Small intestine (tissue), 7 donors: ENCODE data around the gene SUPT3H. TPM values are rescaled to one million over a fixed set of nuclear protein-coding genes. Genes with fewer than 3 reads are reported as not detected.

Source experiments
- DNase-seq, 2 donors: peaks; one replicate each; pipeline versions ENCODE4 v3.0.0 to v3.0.0-alpha.2; 2013
- FAIRE-seq: peaks from 2 replicates; lab custom pipeline; 2012; peaks lifted over from hg19 to GRCh38; lab: Jason Lieb, UNC
- H3K27ac ChIP-seq, 3 donors: one replicate each; pipeline ENCODE4 v1.5.1; 2013; ENCODE audit warnings: low read length in 2 of 3, mild to moderate bottlenecking in 2 of 3, control low read depth in 1 of 3, inconsistent platforms in 1 of 3, low read depth in 1 of 3, moderate library complexity in 1 of 3
- H3K27me3 ChIP-seq, 3 donors: one replicate each; pipeline ENCODE4 v1.6.1; 2013; ENCODE audit warnings: low read length in 3 of 3, inconsistent platforms in 1 of 3; ENCODE audit not compliant: control insufficient read depth in 3 of 3, insufficient read depth in 3 of 3
- H3K36me3 ChIP-seq, 3 donors: one replicate each; pipeline ENCODE4 v1.6.1; 2013; ENCODE audit warnings: low read length in 3 of 3, inconsistent platforms in 1 of 3, low read depth in 1 of 3, mild to moderate bottlenecking in 1 of 3, moderate library complexity in 1 of 3; ENCODE audit not compliant: control insufficient read depth in 3 of 3, insufficient read depth in 2 of 3
- H3K4me1 ChIP-seq, 3 donors: one replicate each; pipeline ENCODE4 v1.6.1; 2013; ENCODE audit warnings: low read length in 2 of 3, inconsistent platforms in 1 of 3, low read depth in 1 of 3, mild to moderate bottlenecking in 1 of 3, moderate library complexity in 1 of 3; ENCODE audit not compliant: control insufficient read depth in 3 of 3, insufficient read depth in 2 of 3
- H3K4me3 ChIP-seq, 3 donors: one replicate each; pipeline ENCODE4 v1.5.1; 2013; ENCODE audit warnings: low read length in 3 of 3, control low read depth in 1 of 3, inconsistent platforms in 1 of 3, low read depth in 1 of 3, mild to moderate bottlenecking in 1 of 3, moderate library complexity in 1 of 3
- H3K9me3 ChIP-seq, 2 donors: one replicate each; pipeline ENCODE4 v1.6.1; 2013; ENCODE audit warnings: low read depth in 1 of 2, low read length in 1 of 2; ENCODE audit not compliant: control insufficient read depth in 2 of 2, insufficient read depth in 1 of 2
- WGBS, 3 donors: extraction: QIAGEN DNeasy Blood & Tissue Kit; methylation state at CpG; one replicate each; pipeline ENCODE4 v1.1.7; 2013; 5-methylcytosine and 5-hydroxymethylcytosine counted together
- polyA plus RNA-seq, 4 donors: library from polyadenylated mRNA; stranded (reverse) in 3 of 4; unstranded in 1 of 4; fragments of 200-250 nt in 3 of 4; fragments of 120-200 nt in 1 of 4; gene quantifications; one replicate each; pipeline versions ENCODE4 v1.2.1 to v1.2.3, GENCODE V29; 2013
- donor health status: healthy with polysubstance abuse.
- donor health status: control.
- donor health status: control.
- donor health status: Bipolar disorder and iron deficiency.
- donor health status: healthy.

The SUPT3H gene
- polyA plus RNA-seq, 4 donors = 2.0 to 13.8 (median 7.0) TPM

DNA sequence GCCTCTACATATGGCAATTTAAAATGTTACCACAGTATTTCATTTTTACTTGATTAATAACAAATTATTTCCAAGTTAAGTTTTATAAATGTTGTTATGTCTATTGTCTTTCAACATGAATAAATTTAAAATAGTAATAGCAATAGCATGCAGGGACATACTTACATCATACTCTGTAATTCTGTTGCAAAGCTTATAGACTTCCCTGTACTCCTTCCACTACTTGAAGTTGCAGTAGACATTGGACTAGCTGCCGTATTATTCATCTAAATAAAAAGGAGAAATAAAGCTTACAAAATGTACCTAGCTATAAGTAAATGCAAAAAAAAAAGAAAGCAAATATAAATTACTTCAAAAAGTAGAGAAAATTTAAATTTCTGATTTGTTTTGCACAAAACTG is 12.7 kb downstream of the SUPT3H start:
- H3K27me3 ChIP-seq = no peaks in the 10 kb centered on the region
- DNase-seq (no peak), FAIRE-seq (no peak)
- no peak overlapping the region for H3K4me3 ChIP-seq
- peaks cover 0 to 3% (median 2%) of the 10 kb centered on the region in 3 donors for H3K36me3 ChIP-seq
- no peaks in the 10 kb centered on the region for H3K9me3 ChIP-seq
- no peak overlapping the region for H3K27ac ChIP-seq
- no peaks in the 10 kb centered on the region for H3K4me1 ChIP-seq
- 91 to 98% (median 92%) methylated on average over 1 of the region's 1 CpG for WGBS, 3 donors

DNA sequence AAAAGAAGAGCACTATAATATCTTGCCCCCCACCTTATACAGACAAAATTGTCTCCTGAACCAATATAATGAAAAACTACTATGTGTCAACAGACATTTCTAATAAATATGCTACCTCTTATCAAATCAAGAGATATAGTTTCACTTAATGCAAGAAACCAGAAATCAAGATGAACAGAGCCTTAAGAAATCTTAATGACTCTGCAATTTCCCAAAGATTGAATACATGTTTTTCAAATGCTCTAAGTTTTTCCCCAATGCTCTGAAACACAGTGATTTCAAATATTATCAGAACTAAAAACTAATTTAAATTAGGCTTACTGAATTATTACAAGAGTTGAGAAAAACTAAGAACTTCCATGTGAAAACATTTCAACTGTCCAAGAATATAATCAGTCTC is 13.3 kb downstream of the SUPT3H start:
- Histone ChIP-seq H3K27me3 (no peaks in the 10 kb centered on the region), H3K36me3 (peaks cover 0 to 5% (median 2%) of the 10 kb centered on the region in 3 donors), H3K27ac (no peak overlapping the region), H3K4me3 (no peak overlapping the region), H3K4me1 (no peaks in the 10 kb centered on the region), H3K9me3 (no peaks in the 10 kb centered on the region)
- FAIRE-seq (peak; percentile 86), DNase-seq (no peak)

DNA sequence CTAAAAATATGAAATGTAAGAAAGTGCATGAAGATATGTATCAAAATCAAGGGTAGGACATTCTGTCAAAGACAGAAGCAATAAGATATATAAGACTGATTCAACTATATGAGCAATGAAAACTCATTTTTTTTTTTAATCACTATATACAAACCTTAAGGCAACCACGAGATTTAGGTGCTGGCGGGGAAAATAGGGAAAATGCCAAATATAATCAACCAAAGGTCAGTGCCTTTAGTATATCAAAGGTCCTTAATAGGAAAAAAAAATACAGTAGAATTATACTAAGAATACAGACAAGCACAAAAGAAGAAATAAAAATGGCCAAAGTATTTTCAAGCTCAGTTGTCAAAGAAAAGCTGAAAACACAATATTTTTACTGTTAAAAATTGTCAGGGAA is 24.1 kb downstream of the SUPT3H start:
- H3K36me3 ChIP-seq = peaks cover 0 to 4% (median 0%) of the 10 kb centered on the region in 3 donors
- H3K9me3 ChIP-seq = no peaks in the 10 kb centered on the region
- H3K27ac ChIP-seq = no peak overlapping the region
- H3K27me3 ChIP-seq = no peaks in the 10 kb centered on the region
- WGBS, 3 donors = 40 to 73% (median 47%) methylated on average over 2 of the region's 2 CpGs
- H3K4me3 ChIP-seq = no peak overlapping the region
- DNase-seq (no peak), FAIRE-seq (no peak)
- no peaks in the 10 kb centered on the region for H3K4me1 ChIP-seq

DNA sequence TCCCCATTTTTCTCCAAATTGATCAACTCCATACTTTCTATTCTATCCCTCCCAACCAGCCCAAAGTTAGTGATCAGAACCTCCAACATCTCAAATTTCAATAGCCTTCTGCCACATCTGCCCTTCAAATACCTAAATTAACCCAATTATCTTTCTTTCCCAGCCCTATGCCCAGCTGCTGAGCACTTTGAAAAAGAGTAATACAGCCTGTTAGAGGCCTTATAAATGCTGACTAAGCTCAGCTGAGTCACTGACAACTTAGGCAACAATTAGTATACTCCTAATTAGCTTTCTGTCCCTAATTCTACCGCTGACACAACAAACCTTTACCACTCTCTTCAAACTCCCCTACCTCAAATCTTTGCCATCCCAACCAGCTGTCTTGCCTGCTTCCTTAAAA is 26.1 kb downstream of the SUPT3H start:
- no peak overlapping the region for H3K27ac ChIP-seq
- H3K4me3 ChIP-seq = no peak overlapping the region
- no peaks in the 10 kb centered on the region for H3K4me1 ChIP-seq
- DNase-seq (no peak), FAIRE-seq (no peak)
- H3K9me3 ChIP-seq = no peaks in the 10 kb centered on the region
- WGBS, 3 donors = 79 to 91% (median 83%) methylated on average over 1 of the region's 1 CpG
- H3K27me3 ChIP-seq = no peaks in the 10 kb centered on the region
- peaks cover 0 to 4% (median 0%) of the 10 kb centered on the region in 3 donors for H3K36me3 ChIP-seq

DNA sequence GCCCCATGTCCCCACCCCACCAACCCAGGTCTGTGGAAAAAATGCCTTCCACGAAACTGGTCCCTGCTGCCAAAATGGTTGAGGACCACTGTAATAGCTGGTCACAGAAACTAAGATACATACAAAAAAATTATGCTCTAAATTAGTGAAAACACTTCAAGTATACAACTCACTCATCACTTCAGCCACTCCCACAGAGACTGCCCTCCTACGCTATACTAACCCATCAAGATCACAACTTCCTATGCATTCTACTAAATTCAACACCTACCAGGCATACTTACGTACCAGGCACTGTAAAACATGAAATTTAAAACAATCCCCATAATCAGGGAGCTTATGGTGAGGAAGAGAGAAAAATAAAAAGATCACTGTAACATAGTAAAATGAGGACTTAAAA is 26.7 kb downstream of the SUPT3H start:
- H3K4me3 ChIP-seq = no peak overlapping the region
- FAIRE-seq = no peak
- peaks cover 0 to 7% (median 0%) of the 10 kb centered on the region in 3 donors for H3K36me3 ChIP-seq
- no peaks in the 10 kb centered on the region for H3K4me1 ChIP-seq
- no peak overlapping the region for H3K27ac ChIP-seq
- no peak for DNase-seq
- 96 to 98% (median 97%) methylated on average over 3 of the region's 3 CpGs for WGBS, 3 donors
- H3K9me3 ChIP-seq = no peaks in the 10 kb centered on the region
- no peaks in the 10 kb centered on the region for H3K27me3 ChIP-seq

DNA sequence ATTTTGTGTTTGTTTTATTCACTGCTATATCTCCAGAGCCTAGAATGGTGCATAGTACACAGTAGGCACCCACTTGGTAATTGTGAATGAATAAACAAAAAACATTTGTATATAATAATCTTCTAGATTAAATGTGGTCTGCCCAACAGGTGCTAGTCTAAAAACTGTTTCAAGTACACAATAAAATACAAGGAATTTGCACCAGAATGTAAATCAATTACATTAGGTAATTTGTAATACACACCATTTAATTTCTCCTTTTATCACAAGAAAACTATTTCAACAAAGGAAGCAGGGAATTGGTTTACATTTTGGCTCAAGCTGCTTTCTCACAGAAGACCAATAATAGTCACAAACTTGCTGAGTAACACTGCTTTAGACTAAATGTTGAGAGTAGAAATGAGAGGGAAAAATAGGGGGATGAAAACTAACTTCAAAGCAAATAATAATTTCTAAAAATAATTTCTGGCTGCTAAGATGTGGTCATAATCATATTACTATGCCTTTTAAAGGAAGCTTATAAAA is 27.5 kb downstream of the SUPT3H start:
- FAIRE-seq (no peak), DNase-seq (no peak)
- Histone ChIP-seq H3K4me1 (no peaks in the 10 kb centered on the region), H3K4me3 (no peak overlapping the region), H3K36me3 (peaks cover 0 to 7% (median 0%) of the 10 kb centered on the region in 3 donors), H3K9me3 (no peaks in the 10 kb centered on the region), H3K27ac (no peak overlapping the region), H3K27me3 (no peaks in the 10 kb centered on the region)

DNA sequence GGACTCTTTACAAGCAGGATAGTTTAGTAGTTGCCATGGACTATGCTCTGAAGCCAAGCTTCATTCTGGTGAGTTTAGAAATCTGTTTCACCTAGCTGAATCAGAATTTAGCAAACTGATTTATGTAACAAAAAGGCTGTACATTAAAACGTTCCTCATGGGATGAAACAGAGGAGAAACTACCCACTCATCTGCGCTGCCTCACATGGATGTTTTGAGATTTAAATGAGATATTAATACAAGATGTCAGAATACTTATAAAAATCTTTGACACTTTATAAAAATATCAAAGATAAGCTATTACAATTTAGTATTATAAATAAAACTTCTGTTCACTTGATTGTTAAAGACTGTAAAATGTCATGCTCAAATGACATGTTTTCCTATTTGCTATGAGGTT is 32.8 kb downstream of the SUPT3H start:
- peaks cover 0 to 3% (median 0%) of the 10 kb centered on the region in 3 donors for H3K36me3 ChIP-seq
- H3K27me3 ChIP-seq = no peaks in the 10 kb centered on the region
- no peak for FAIRE-seq
- H3K4me1 ChIP-seq = no peaks in the 10 kb centered on the region
- DNase-seq = no peak
- WGBS, 3 donors = 80 to 83% (median 82%) methylated on average over 2 of the region's 2 CpGs
- H3K9me3 ChIP-seq = no peaks in the 10 kb centered on the region
- no peak overlapping the region for H3K27ac ChIP-seq
- H3K4me3 ChIP-seq = no peak overlapping the region

DNA sequence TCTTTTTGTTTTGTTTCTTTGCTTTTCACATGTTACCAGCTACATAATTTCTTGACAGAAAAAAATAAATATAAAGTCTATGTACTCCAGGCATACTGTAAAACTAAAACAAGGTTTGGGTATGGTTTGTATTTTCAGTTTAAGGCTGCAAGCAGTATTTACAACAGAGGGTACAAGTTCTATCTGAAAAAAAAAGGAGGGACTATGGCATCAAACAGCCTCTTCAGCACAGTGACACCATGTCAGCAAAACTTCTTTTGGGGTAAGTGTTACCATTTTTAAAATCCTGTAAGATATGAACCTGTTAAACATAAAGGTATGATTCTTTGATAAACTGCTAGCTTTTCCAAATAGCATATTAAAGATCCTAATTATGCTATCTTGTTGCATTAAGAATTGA is 49.2 kb downstream of the SUPT3H start:
- no peak overlapping the region for H3K27ac ChIP-seq
- H3K4me3 ChIP-seq = no peak overlapping the region
- DNase-seq (no peak), FAIRE-seq (no peak)
- no peaks in the 10 kb centered on the region for H3K4me1 ChIP-seq
- no peaks in the 10 kb centered on the region for H3K9me3 ChIP-seq
- no peaks in the 10 kb centered on the region for H3K36me3 ChIP-seq
- H3K27me3 ChIP-seq = no peaks in the 10 kb centered on the region

- no peaks in the 10 kb centered on the region for H3K4me1 ChIP-seq
- H3K27ac ChIP-seq = no peak within 1 kb of the TSS
- DNase-seq (no peak), FAIRE-seq (no peak)
- H3K36me3 ChIP-seq = no peaks in the 10 kb centered on the region
- no peaks in the 10 kb centered on the region for H3K27me3 ChIP-seq
- no peaks in the 10 kb centered on the region for H3K9me3 ChIP-seq
- WGBS, 3 donors = 73 to 83% (median 75%) methylated on average over 5 of the region's 5 CpGs
- no peak within 1 kb of the TSS for H3K4me3 ChIP-seq
Observed at GRCh38 chr6:45327956-45328522, 49.7 kb downstream of the SUPT3H start, which contains the start of gene RUNX2. RUNX2 (plus strand) TSS chr6:45328330; CDS start chr6:45328727, 397 bp downstream.
